ENCODE measurements around the gene VOPP1. TPM values are rescaled to one million over a fixed set of nuclear protein-coding genes. Genes with fewer than 3 reads are reported as not detected.

Gene VOPP1
- total RNA-seq, 3 donors from 2014 or later: 28.2 to 42.6 (median 40.8) TPM

DNA sequence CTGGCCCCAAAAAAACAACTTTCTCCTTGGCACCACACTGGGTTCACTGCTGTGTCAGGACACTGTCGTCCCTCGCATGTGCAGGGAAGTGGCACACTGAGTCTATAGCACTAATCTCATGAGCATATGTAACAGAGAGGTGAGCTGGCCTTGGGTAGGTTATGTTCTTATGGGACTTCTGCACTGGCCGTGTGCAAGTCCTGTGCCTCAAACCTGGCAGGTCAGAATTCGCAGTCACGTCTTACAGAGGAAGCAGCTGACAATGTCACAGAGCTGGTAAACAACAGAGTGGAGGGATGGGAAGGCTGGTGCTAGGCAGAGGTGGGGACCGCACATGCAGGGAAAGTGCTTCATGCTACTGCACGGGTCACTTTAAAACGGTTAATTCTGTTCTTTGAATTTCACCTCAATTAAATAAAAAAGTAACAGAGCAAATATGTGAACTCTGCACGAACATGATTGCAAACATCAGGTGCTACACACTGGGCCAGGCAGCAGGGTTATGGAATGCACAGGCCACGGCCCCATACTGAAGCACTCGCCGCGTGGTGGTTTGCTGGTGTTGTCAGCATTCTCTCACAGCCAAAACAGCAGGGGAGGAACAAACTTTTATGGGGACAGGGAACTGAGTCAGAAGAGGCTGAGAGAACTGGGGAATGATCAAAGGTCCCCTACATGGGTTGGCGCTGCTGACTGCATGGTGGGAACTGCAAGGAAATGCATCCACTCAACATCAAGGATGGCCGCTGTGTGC, 54.2 kb downstream of the VOPP1 start:
- no peak overlapping the region for H3K27ac ChIP-seq
- H3K4me3 ChIP-seq: no peak overlapping the region
- TF ChIP-seq POLR2A (IDR thresholded peaks at IDR 0.05): no peak
- no peaks in the 10 kb centered on the region for H3K4me1 ChIP-seq
- no peaks in the 10 kb centered on the region for H3K27me3 ChIP-seq
- DNase-seq (ENCODE audit: low spot score in 2 of 2): no peak
- no peaks in the 10 kb centered on the region for H3K9me3 ChIP-seq
- no peaks in the 10 kb centered on the region for H3K36me3 ChIP-seq
- intact Hi-C loops (cut with DNase I; ENCODE audit: low total_unique reads): no loop called here

DNA sequence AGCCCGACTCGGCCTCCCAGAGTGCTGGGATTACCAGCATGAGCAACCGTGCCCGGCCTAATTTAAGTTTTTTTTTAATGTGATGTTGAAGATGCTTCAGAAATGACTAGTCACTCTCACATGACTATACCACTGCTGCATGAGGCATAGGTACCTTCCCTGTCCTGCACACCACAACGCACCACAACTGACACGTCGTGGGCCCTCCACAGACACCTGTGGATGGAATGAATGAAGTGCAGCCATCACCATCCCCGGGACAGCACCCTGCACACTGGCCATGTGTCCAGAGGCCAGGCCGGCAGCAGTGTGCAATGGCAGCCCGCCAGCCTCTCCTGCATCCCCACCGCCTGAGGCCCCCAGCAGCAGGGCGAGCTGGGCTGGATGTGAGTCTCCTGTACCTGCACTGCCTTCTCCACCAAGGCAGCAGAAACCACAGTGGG, 55.1 kb downstream of the VOPP1 start:
- no peak for DNase-seq (ENCODE audit: low spot score in 2 of 2)
- TF ChIP-seq POLR2A (IDR thresholded peaks at IDR 0.05) (no peak), POLR2AphosphoS5 (IDR thresholded peaks at IDR 0.05) (no peak), CTCF (IDR thresholded peaks at IDR 0.05) (no peak)
- H3K27ac ChIP-seq: no peak overlapping the region
- H3K9me3 ChIP-seq: no peaks in the 10 kb centered on the region
- H3K4me1 ChIP-seq: no peaks in the 10 kb centered on the region
- intact Hi-C loops (cut with DNase I; ENCODE audit: low total_unique reads): no loop called here
- H3K36me3 ChIP-seq: no peaks in the 10 kb centered on the region
- H3K4me3 ChIP-seq: no peak overlapping the region
- H3K27me3 ChIP-seq: no peaks in the 10 kb centered on the region

DNA sequence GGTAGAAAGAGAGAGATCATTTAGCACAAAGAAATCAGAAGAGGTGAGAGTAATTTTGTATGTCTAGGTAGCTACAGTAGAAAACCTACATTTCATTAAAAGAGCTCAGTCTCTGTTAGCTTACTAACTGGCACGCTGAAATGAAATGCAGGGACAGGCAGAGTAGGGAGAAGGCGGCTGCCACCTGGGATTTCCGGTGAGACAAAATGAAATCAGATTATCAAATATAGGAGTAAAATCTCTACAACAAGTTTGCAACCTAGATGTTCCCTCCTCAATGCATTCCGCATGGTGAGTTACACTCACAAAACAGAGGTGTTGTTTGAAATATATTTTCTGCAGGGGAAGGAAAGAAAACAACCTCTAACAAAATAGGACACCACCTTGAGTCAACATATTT, 55.9 kb downstream of the VOPP1 start:
- Histone ChIP-seq H3K27ac (no peak overlapping the region), H3K4me3 (no peak overlapping the region), H3K9me3 (no peaks in the 10 kb centered on the region), H3K4me1 (no peaks in the 10 kb centered on the region), H3K27me3 (no peaks in the 10 kb centered on the region), H3K36me3 (no peaks in the 10 kb centered on the region)
- no peak for DNase-seq (ENCODE audit: low spot score in 2 of 2)
- TF ChIP-seq POLR2AphosphoS5 (IDR thresholded peaks at IDR 0.05) (no peak), CTCF (IDR thresholded peaks at IDR 0.05) (no peak), POLR2A (IDR thresholded peaks at IDR 0.05) (no peak)
- intact Hi-C loops (cut with DNase I; ENCODE audit: low total_unique reads): no loop called here

- no peak for DNase-seq (ENCODE audit: low spot score in 2 of 2)
- TF ChIP-seq CTCF (IDR thresholded peaks at IDR 0.05) (no peak), POLR2AphosphoS5 (IDR thresholded peaks at IDR 0.05) (no peak), POLR2A (IDR thresholded peaks at IDR 0.05) (no peak)
- Histone ChIP-seq H3K4me1 (no peaks in the 10 kb centered on the region), H3K4me3 (no peak overlapping the region), H3K9me3 (no peaks in the 10 kb centered on the region), H3K36me3 (no peaks in the 10 kb centered on the region), H3K27me3 (no peaks in the 10 kb centered on the region), H3K27ac (no peak overlapping the region)
- intact Hi-C loops (cut with DNase I; ENCODE audit: low total_unique reads): no loop called here
Observed at GRCh38 chr7:55515569-55516279, 56.6 kb downstream of the VOPP1 start.

DNA sequence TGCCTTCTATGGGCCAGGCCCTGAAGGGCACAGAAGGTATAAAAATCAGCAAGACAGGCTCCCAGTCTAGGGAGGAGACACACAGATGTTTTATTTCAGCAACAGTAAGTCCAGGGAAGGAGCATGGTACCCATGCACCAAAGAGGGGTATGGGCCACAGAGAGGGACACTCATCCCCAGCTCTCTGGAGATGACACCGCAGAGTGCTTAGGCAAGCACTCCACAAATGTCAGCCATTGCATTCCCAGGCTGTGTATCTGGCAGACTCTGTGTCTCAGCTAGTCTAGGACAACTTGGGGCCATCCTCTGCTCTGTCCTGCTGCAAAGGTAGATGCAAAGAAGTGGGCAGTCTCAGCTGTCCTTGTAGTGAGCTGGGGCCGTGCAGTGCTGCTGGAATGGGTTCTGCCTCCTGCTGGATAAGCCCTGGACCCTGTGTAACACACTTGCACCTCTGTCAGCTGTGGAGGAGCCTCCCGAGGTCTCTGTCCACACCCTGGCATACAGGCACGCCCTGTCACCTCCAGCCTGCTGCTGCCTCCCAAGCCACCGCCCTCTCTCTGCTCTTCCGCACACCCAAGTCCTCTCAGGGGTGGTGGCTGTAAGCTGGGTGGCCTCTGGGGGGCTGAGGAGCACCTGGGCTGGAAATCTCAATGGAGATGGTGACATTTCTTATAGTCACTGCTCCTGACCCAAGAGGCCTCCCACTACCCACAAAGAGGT, 57.6 kb downstream of the VOPP1 start:
- DNase-seq (ENCODE audit: low spot score in 2 of 2): no peak
- H3K27me3 ChIP-seq: no peaks in the 10 kb centered on the region
- no peaks in the 10 kb centered on the region for H3K36me3 ChIP-seq
- H3K4me3 ChIP-seq: no peak overlapping the region
- H3K27ac ChIP-seq: no peak overlapping the region
- no peaks in the 10 kb centered on the region for H3K9me3 ChIP-seq
- H3K4me1 ChIP-seq: no peaks in the 10 kb centered on the region
- TF ChIP-seq POLR2AphosphoS5 (IDR thresholded peaks at IDR 0.05) (no peak), CTCF (IDR thresholded peaks at IDR 0.05) (no peak), POLR2A (IDR thresholded peaks at IDR 0.05) (no peak)
- intact Hi-C loops (cut with DNase I; ENCODE audit: low total_unique reads): no loop called here
